Lower leg skin (tissue), 4 donors: ENCODE results near the gene ITPKB. TPM values are rescaled to one million over a fixed set of nuclear protein-coding genes. Genes with fewer than 3 reads are reported as not detected.

ENCODE experiments used
- DNase-seq, 2 donors: peaks; one replicate each; pipeline ENCODE4 v3.0.0-alpha.2; 2019; ENCODE audit warnings: low spot score in 2 of 2
- H3K4me3 ChIP-seq: fragments of 200-600 bp; sonication (generic); 2 replicates; pipeline ENCODE4 v1.5.1; 2017; ENCODE audit warnings: mild to moderate bottlenecking, low read depth; ENCODE audit not compliant: poor library complexity, severe bottlenecking
- POLR2A ChIP-seq, 2 donors: fragments of 450-650 bp; IDR thresholded peaks; one replicate each; pipeline ENCODE4 v1.6.1; 2016 to 2017; ENCODE audit warnings: antibody characterized with exemption in 2 of 2, mild to moderate bottlenecking in 1 of 2, moderate library complexity in 1 of 2
- WGBS, 2 donors: methylation state at CpG; one replicate each; pipeline ENCODE4 v1.1.5; 2018; 5-methylcytosine and 5-hydroxymethylcytosine counted together
- intact Hi-C: fragments of 100-400 bp; cut with DNase I; formaldehyde crosslinking; loops from one replicate; pipeline ENCODE4 v1.15.0; 2023; ENCODE audit warnings: low total_unique reads
- total RNA-seq, 4 donors: library from RNA; depleted of rRNA; stranded (reverse); fragments of >200 nt; gene quantifications; one replicate each; pipeline ENCODE4 v1.1.0, GENCODE V29; 2016
- TF ChIP-seq, protein P1 (sequence below), 3 donors: fragments of 450-650 bp; IDR thresholded peaks; one replicate each; pipeline ENCODE4 v1.5.1; 2016; ENCODE audit warnings: antibody characterized with exemption in 3 of 3, mild to moderate bottlenecking in 3 of 3, moderate library complexity in 2 of 3

ITPKB gene
- total RNA-seq, 4 donors from 2014 or later: 39.3 to 57.2 (median 44.1) TPM

- no peak for TF ChIP-seq POLR2A (IDR thresholded peaks at IDR 0.05)
- TF ChIP-seq, protein P1, sequence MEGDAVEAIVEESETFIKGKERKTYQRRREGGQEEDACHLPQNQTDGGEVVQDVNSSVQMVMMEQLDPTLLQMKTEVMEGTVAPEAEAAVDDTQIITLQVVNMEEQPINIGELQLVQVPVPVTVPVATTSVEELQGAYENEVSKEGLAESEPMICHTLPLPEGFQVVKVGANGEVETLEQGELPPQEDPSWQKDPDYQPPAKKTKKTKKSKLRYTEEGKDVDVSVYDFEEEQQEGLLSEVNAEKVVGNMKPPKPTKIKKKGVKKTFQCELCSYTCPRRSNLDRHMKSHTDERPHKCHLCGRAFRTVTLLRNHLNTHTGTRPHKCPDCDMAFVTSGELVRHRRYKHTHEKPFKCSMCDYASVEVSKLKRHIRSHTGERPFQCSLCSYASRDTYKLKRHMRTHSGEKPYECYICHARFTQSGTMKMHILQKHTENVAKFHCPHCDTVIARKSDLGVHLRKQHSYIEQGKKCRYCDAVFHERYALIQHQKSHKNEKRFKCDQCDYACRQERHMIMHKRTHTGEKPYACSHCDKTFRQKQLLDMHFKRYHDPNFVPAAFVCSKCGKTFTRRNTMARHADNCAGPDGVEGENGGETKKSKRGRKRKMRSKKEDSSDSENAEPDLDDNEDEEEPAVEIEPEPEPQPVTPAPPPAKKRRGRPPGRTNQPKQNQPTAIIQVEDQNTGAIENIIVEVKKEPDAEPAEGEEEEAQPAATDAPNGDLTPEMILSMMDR (IDR thresholded peaks at IDR 0.05): no peak
- no peak overlapping the region for H3K4me3 ChIP-seq
- no peak for DNase-seq
- 84 to 90% methylated on average over 2 of the region's 2 CpGs for WGBS, 2 donors
- intact Hi-C loops: no loop called here
These were observed 140.6 kb downstream of the ITPKB start for GRCh38 chr1:226598455-226598849.

DNA sequence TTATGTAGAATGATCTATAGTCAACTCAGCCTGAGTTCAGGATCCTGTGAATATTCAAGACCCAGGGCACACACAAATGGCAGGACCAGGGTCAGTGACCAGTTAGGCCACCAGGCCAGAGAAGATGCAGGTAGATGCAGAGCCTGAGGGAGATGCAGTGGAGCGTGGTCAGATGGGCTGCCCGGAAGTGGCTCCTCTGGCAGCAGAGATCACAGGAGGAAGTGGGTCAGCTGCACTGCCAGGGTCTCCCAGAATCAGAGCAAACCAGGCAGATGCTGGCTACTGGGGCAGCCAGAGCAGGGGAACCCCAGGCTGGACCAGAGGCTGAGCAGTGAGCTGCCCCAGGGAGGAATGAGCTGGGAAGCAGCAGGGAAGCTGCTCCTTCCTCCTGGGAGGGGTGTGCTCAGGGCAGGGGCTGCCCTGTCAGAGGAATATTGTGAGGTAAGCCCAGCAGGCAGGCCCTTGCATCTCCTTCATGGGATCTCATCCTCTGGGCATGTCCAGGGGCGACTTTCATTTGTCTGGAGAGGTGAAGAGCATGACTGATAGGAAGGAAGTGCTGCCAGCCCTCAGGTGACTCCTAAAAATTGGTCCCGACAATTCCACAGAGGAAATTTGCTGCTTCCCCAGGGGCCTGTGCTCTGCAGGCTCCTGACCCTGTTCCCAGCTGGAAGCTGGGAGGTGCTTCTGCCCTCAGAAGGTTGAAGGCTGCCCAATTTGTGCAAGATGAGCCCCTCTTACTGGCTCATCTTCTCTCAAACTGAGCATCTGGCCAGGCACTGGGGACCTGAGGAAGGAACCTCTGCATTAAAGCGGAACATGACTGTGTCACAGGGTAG lies 141.2 kb downstream of the ITPKB start:
- TF ChIP-seq POLR2A (IDR thresholded peaks at IDR 0.05): no peak
- TF ChIP-seq, protein P1 (IDR thresholded peaks at IDR 0.05): no peak
- DNase-seq: no peak
- WGBS, 2 donors: 84% methylated on average over 5 of the region's 5 CpGs
- H3K4me3 ChIP-seq: no peak overlapping the region
- intact Hi-C loops: no loop called here

DNA sequence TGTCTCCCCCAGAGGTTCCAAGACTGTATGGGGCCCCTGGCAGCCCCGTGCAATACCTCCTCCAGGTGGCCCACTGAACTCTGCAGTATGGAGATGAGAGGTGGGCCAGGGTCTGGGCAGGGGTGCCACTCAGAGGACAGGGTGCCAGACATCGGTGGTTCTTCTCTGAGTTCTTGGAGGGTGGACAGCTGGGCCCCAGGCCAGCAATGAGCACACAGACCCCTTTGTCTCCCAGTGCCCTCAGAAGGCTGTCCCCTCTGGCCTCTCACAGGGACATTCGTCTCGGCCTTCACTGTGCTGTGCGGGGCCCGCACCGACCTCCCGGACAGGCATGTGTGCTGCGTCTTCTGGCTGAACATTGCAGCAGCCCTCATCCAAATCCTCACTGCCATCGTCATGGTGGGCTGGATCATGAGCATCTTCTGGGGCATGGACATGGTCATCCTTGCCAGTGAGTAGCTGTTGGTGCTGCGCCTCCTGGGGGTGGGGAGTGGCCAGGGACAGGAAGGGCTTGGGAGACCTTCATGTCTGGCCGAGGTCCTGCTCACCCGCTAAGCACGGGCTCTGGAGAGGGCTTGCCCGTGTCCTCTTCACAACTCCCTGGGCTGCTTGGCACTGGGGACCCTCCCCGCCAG lies 142.4 kb downstream of the ITPKB start:
- intact Hi-C loops: no loop called here
- H3K4me3 ChIP-seq: no peak overlapping the region
- 86 to 87% methylated on average over 10 to 16 of the region's 16 CpGs for WGBS, 2 donors

DNA sequence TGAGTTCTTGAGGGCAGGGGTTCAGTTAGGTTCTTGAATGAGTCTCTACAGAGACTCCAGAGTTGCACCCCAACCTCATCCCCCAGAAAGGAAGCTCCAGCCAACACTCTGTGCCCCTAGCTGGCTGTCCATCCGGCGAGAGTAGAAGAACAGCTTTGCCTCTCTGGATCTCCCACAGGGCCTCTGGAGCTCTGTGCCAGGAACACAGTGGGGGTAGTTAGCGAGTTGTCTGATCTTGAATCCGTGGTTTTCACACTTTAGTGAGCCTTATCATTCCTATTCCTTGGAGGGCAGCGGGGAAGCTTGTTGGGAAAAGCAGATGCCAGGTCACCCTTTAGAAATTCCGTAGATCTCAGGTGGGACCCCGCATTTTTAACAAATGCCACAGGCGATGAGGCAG lies 145.5 kb downstream of the ITPKB start:
- 92% methylated on average over 8 of the region's 8 CpGs for WGBS, 2 donors
- DNase-seq: no peak
- intact Hi-C loops: no loop called here
- no peak for TF ChIP-seq POLR2A (IDR thresholded peaks at IDR 0.05)
- TF ChIP-seq, protein P1 (IDR thresholded peaks at IDR 0.05): no peak
- no peak overlapping the region for H3K4me3 ChIP-seq

More for the DNA sequence above, 142.4 kb downstream of the ITPKB start:
- no peak for DNase-seq
- TF ChIP-seq, protein P1 (IDR thresholded peaks at IDR 0.05): no peak
- no peak for TF ChIP-seq POLR2A (IDR thresholded peaks at IDR 0.05)

DNA sequence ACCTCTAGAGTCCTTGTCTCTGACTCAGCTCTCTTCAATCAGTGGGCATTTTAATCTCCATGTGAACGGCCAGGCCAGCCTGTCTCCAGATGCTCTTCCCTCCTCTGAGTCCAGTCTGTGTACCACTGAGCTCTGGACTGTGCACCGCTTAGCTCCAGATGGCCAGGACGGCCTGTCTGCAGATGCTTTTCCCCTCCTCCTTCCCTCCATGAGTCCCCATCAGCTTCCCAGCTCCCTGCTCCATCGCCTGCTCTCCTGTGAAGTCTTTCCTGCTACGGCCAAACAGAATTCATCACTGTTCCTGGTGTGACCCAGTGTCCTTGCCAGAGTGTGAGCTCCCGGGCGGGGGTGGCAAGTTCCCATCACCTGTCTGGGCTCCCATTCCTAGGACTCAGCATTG lies 148.5 kb downstream of the ITPKB start:
- no peak for DNase-seq
- TF ChIP-seq, protein P1 (IDR thresholded peaks at IDR 0.05): no peak
- no peak for TF ChIP-seq POLR2A (IDR thresholded peaks at IDR 0.05)
- intact Hi-C loops: no loop called here
- no peak overlapping the region for H3K4me3 ChIP-seq
- 93% methylated on average over 7 of the region's 7 CpGs for WGBS, 2 donors
